ENCODE data around the gene LMF2. TPM values are rescaled to one million over a fixed set of nuclear protein-coding genes. Genes with fewer than 3 reads are reported as not detected.

LMF2 gene
- total and polyA plus RNA-seq, 2 of the 8 experiments (the other 6 are each of a cell fraction or from before 2014, with no cell fraction given): 34.3 to 62.9 TPM

DNA sequence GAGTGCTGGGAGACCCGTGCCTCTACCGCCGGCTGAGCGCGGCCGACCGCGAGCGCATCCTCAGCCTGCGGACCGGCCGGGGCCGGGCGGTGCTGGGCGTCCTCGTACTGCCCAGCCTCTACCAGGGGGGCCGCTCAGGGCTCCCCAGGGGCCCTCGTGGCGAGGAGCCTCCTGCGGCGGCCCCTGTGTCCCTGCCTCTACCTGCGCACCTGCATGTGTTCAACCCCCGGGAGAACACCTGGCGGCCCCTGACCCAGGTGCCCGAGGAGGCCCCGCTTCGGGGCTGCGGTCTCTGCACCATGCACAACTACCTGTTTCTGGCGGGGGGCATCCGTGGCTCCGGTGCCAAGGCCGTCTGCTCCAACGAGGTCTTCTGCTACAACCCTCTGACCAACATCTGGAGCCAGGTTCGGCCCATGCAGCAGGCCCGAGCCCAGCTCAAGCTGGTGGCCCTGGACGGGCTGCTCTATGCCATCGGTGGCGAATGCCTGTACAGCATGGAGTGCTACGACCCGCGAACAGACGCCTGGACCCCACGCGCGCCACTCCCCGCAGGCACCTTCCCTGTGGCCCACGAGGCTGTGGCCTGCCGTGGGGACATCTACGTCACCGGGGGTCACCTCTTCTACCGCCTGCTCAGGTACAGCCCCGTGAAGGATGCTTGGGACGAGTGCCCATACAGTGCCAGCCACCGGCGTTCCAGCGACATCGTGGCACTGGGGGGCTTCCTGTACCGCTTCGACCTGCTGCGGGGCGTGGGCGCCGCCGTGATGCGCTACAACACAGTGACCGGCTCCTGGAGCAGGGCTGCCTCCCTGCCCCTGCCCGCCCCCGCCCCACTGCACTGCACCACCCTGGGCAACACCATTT, 41.7 kb upstream of the LMF2 start (continued):
- TF ChIP-seq CHD2 (IDR thresholded peaks at IDR 0.05; ENCODE audit: low read length) (no peak), POLR2AphosphoS5 (IDR thresholded peaks at IDR 0.05; ENCODE audit: low read depth, low read length) (no peak)
- TF ChIP-seq, protein P1, sequence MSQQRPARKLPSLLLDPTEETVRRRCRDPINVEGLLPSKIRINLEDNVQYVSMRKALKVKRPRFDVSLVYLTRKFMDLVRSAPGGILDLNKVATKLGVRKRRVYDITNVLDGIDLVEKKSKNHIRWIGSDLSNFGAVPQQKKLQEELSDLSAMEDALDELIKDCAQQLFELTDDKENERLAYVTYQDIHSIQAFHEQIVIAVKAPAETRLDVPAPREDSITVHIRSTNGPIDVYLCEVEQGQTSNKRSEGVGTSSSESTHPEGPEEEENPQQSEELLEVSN (IDR thresholded peaks at IDR 0.05): no peak
- TF ChIP-seq, protein P2, sequence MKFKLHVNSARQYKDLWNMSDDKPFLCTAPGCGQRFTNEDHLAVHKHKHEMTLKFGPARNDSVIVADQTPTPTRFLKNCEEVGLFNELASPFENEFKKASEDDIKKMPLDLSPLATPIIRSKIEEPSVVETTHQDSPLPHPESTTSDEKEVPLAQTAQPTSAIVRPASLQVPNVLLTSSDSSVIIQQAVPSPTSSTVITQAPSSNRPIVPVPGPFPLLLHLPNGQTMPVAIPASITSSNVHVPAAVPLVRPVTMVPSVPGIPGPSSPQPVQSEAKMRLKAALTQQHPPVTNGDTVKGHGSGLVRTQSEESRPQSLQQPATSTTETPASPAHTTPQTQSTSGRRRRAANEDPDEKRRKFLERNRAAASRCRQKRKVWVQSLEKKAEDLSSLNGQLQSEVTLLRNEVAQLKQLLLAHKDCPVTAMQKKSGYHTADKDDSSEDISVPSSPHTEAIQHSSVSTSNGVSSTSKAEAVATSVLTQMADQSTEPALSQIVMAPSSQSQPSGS (IDR thresholded peaks at IDR 0.05; ENCODE audit: low read length): no peak

Data from H1 (cell line).